Activated naive CD8-positive, alpha-beta T cell treated with anti-CD3 and anti-CD28 coated beads, Interleukin-2, amount 10 ng/mL, durations not matched to agents 7 days and 5 days (primary cell): Measurements from ENCODE around the gene CLIC3. TPM values are rescaled to one million over a fixed set of nuclear protein-coding genes. Genes with fewer than 3 reads are reported as not detected.

Source experiments
- ATAC-seq: fragments of 150-1000 bp; cut with Tn5 transposase; one replicate; pipeline ENCODE4 v1.10.0; 2021; ENCODE audit warnings: low read depth, moderate library complexity
- POLR2A ChIA-PET: fragments of 350-600 bp; sonication (Branson Sonifier 250); formaldehyde crosslinking; loops from one replicate; lab custom pipeline; 2021; ENCODE audit warnings: antibody characterized with exemption; lab: Charles Lee
- DNase-seq: peaks from one replicate; pipeline ENCODE4 v3.0.0; 2021
- H3K27ac Mint-ChIP-seq: one replicate; pipeline ENCODE4 v1.8.0; 2022; ENCODE audit warnings: mild to moderate bottlenecking, mixed read lengths
- H3K27me3 Mint-ChIP-seq: one replicate; pipeline ENCODE4 v1.8.0; 2022; ENCODE audit warnings: mild to moderate bottlenecking, moderate library complexity, mixed read lengths
- H3K36me3 Mint-ChIP-seq: one replicate; pipeline ENCODE4 v1.8.0; 2021; ENCODE audit warnings: mild to moderate bottlenecking, mixed read lengths
- H3K4me1 Mint-ChIP-seq: one replicate; pipeline ENCODE4 v1.8.0; 2021; ENCODE audit warnings: mixed read lengths
- H3K4me3 Mint-ChIP-seq: one replicate; pipeline ENCODE4 v1.8.0; 2022; ENCODE audit warnings: mild to moderate bottlenecking, moderate library complexity, mixed read lengths
- H3K9me3 Mint-ChIP-seq: one replicate; pipeline ENCODE4 v1.8.0; 2021; ENCODE audit warnings: mixed read lengths
- total RNA-seq, 2 experiments: library from RNA; stranded (reverse); gene quantifications; one replicate each; pipeline ENCODE4 v1.2.3, GENCODE V29; 2021

CLIC3 gene
- total RNA-seq, 2 experiments from 2014 or later: 13.3 to 14.7 TPM

- POLR2A ChIA-PET: interaction anchor here (0.6 to 1.8 kb wide), 10 partner anchors 8 to 646 kb away, joined by 3 to 11 read pairs (median 4); partner anchors contain the start of gene PAXX
- DNase-seq: peak; percentile 58
- H3K36me3 Mint-ChIP-seq: no peaks in the 10 kb centered on the region
- H3K4me1 Mint-ChIP-seq: peaks cover 28% of the 10 kb centered on the region
- no peaks in the 10 kb centered on the region for H3K9me3 Mint-ChIP-seq
- peak overlapping the region; percentile 65 for H3K4me3 Mint-ChIP-seq
- H3K27me3 Mint-ChIP-seq: peaks cover 12% of the 10 kb centered on the region
- peak overlapping the region; percentile 82 for H3K27ac Mint-ChIP-seq
- ATAC-seq: peak; percentile 59
Measured at GRCh38 chr9:137000177-137000930, 4.0 kb upstream of the CLIC3 start.

- POLR2A ChIA-PET: interaction anchor here (1.1 kb wide), 1 partner anchor 50 kb away, joined by 3 read pairs; no protein-coding TSS in a partner anchor
- peak; percentile 7 for ATAC-seq
- peaks cover 10% of the 10 kb centered on the region for H3K27me3 Mint-ChIP-seq
Measured at GRCh38 chr9:136997830-136998234, 1.5 kb upstream of the CLIC3 start.

GRCh38 chr9:136997371-136997770, 1.0 kb upstream of the CLIC3 start:
- peak overlapping the region; percentile 82 for H3K27ac Mint-ChIP-seq
- H3K36me3 Mint-ChIP-seq: peaks cover 2% of the 10 kb centered on the region
- H3K4me1 Mint-ChIP-seq: peaks cover 33% of the 10 kb centered on the region
- peaks cover 7% of the 10 kb centered on the region for H3K27me3 Mint-ChIP-seq
- ATAC-seq: no peak
- no peaks in the 10 kb centered on the region for H3K9me3 Mint-ChIP-seq
- no peak for DNase-seq
- peak overlapping the region; percentile 70 for H3K4me3 Mint-ChIP-seq
- POLR2A ChIA-PET: interaction anchor here (1.1 to 1.7 kb wide), 4 partner anchors 29 to 132 kb away, joined by 3 to 5 read pairs (median 4); no protein-coding TSS in a partner anchor

More at GRCh38 chr9:136997830-136998234, 1.5 kb upstream of the CLIC3 start:
- Mint-ChIP-seq H3K36me3 (peaks cover 2% of the 10 kb centered on the region), H3K9me3 (no peaks in the 10 kb centered on the region), H3K4me3 (peak overlapping the region; percentile 70), H3K4me1 (peaks cover 33% of the 10 kb centered on the region), H3K27ac (peak overlapping the region; percentile 82)
- peak; percentile 58 for DNase-seq

GRCh38 chr9:136995772-136996311, 526 bp downstream of the CLIC3 start:
- Mint-ChIP-seq H3K4me3 (peak overlapping the region; percentile 64), H3K27me3 (peaks cover 4% of the 10 kb centered on the region), H3K4me1 (peaks cover 39% of the 10 kb centered on the region), H3K9me3 (no peaks in the 10 kb centered on the region), H3K27ac (peak overlapping the region; percentile 80), H3K36me3 (peaks cover 2% of the 10 kb centered on the region)
- DNase-seq: no peak
- ATAC-seq: no peak
- POLR2A ChIA-PET: interaction anchor here (0.5 to 1.7 kb wide), 11 partner anchors 17 to 474 kb away, joined by 3 to 10 read pairs (median 3); partner anchors contain the start of genes C8G and MAN1B1

- no peak for DNase-seq
- no peak for ATAC-seq
- peaks cover 36% of the 10 kb centered on the region for H3K4me1 Mint-ChIP-seq
- no peak overlapping the region for H3K4me3 Mint-ChIP-seq
- peaks cover 2% of the 10 kb centered on the region for H3K36me3 Mint-ChIP-seq
- H3K27ac Mint-ChIP-seq: no peak overlapping the region
- H3K27me3 Mint-ChIP-seq: peaks cover 2% of the 10 kb centered on the region
- POLR2A ChIA-PET: interaction anchor here (0.5 to 1.7 kb wide), 9 partner anchors 17 to 474 kb away, joined by 3 to 10 read pairs (median 3); partner anchors contain the start of gene MAN1B1
- H3K9me3 Mint-ChIP-seq: no peaks in the 10 kb centered on the region
Measured at GRCh38 chr9:136995362-136995761, 1.0 kb downstream of the CLIC3 start.

- H3K4me3 Mint-ChIP-seq: no peak overlapping the region
- ATAC-seq (no peak), DNase-seq (no peak)
- peaks cover 31% of the 10 kb centered on the region for H3K4me1 Mint-ChIP-seq
- H3K27ac Mint-ChIP-seq: no peak overlapping the region
- H3K27me3 Mint-ChIP-seq: peaks cover 5% of the 10 kb centered on the region
- POLR2A ChIA-PET: no interaction called here
- no peaks in the 10 kb centered on the region for H3K9me3 Mint-ChIP-seq
- peaks cover 2% of the 10 kb centered on the region for H3K36me3 Mint-ChIP-seq
Measured at GRCh38 chr9:136994888-136995230, 1.5 kb downstream of the CLIC3 start.

- DNase-seq: no peak
- peaks cover 29% of the 10 kb centered on the region for H3K4me1 Mint-ChIP-seq
- POLR2A ChIA-PET: interaction anchor here (1.1 to 1.5 kb wide), 2 partner anchors 32 to 40 kb away, joined by 4 read pairs; no protein-coding TSS in a partner anchor
- no peak overlapping the region for H3K4me3 Mint-ChIP-seq
- H3K36me3 Mint-ChIP-seq: peaks cover 2% of the 10 kb centered on the region
- no peak overlapping the region for H3K27ac Mint-ChIP-seq
- ATAC-seq: no peak
- H3K27me3 Mint-ChIP-seq: peaks cover 10% of the 10 kb centered on the region
- H3K9me3 Mint-ChIP-seq: no peaks in the 10 kb centered on the region
Measured at GRCh38 chr9:136994180-136994887, 2.0 kb downstream of the CLIC3 start.

- DNase-seq (no peak), ATAC-seq (peak; percentile 1)
- H3K27ac Mint-ChIP-seq: peak overlapping the region; percentile 82
- H3K4me1 Mint-ChIP-seq: peaks cover 21% of the 10 kb centered on the region
- H3K36me3 Mint-ChIP-seq: peaks cover 2% of the 10 kb centered on the region
- POLR2A ChIA-PET: interaction anchor here (0.7 to 2.2 kb wide), 18 partner anchors 7 to 248 kb away, joined by 3 to 19 read pairs (median 6); partner anchors contain the start of genes FBXW5, LCNL1, MAN1B1 and PTGDS
- peak overlapping the region; percentile 85 for H3K4me3 Mint-ChIP-seq
- H3K9me3 Mint-ChIP-seq: no peaks in the 10 kb centered on the region
- H3K27me3 Mint-ChIP-seq: peaks cover 15% of the 10 kb centered on the region
Measured at GRCh38 chr9:136992819-136993369, 3.5 kb downstream of the CLIC3 start.

- H3K4me1 Mint-ChIP-seq: peaks cover 17% of the 10 kb centered on the region
- DNase-seq: peak; percentile 99
- POLR2A ChIA-PET: interaction anchor here (0.7 to 2.2 kb wide), 20 partner anchors 8 to 249 kb away, joined by 3 to 19 read pairs (median 6); partner anchors contain the start of genes AJM1, FBXW5, FUT7 and LCNL1
- peak within 1 kb of the TSS; percentile 82 for H3K27ac Mint-ChIP-seq
- peak; percentile 81 for ATAC-seq
- H3K4me3 Mint-ChIP-seq: peak within 1 kb of the TSS; percentile 85
- peaks cover 22% of the 10 kb centered on the region for H3K27me3 Mint-ChIP-seq
- no peaks in the 10 kb centered on the region for H3K9me3 Mint-ChIP-seq
- H3K36me3 Mint-ChIP-seq: peaks cover 2% of the 10 kb centered on the region
Measured at GRCh38 chr9:136991993-136992818, 4.2 kb downstream of the CLIC3 start, which contains the start of gene PAXX. TSS of gene PAXX (plus strand) at chr9:136992422. CDS start at chr9:136992444, 22 bp downstream.

GRCh38 chr9:136990242-136990911, 6.0 kb downstream of the CLIC3 start:
- H3K9me3 Mint-ChIP-seq: no peaks in the 10 kb centered on the region
- H3K36me3 Mint-ChIP-seq: peaks cover 2% of the 10 kb centered on the region
- peaks cover 31% of the 10 kb centered on the region for H3K27me3 Mint-ChIP-seq
- DNase-seq: no peak
- no peak for ATAC-seq
- peak overlapping the region; percentile 29 for H3K4me3 Mint-ChIP-seq
- POLR2A ChIA-PET: no interaction called here
- H3K4me1 Mint-ChIP-seq: peaks cover 13% of the 10 kb centered on the region
- H3K27ac Mint-ChIP-seq: no peak overlapping the region

GRCh38 chr9:136988872-136989271, 7.5 kb downstream of the CLIC3 start:
- POLR2A ChIA-PET: no interaction called here
- ATAC-seq (no peak), DNase-seq (no peak)
- H3K4me3 Mint-ChIP-seq: no peak overlapping the region
- no peaks in the 10 kb centered on the region for H3K9me3 Mint-ChIP-seq
- peaks cover 14% of the 10 kb centered on the region for H3K4me1 Mint-ChIP-seq
- H3K36me3 Mint-ChIP-seq: peaks cover 2% of the 10 kb centered on the region
- H3K27me3 Mint-ChIP-seq: peaks cover 39% of the 10 kb centered on the region
- no peak overlapping the region for H3K27ac Mint-ChIP-seq
